Epidermal melanocyte (primary cell): Measurements from ENCODE around the gene SBF1.
"Not testable (repeated sequence)": the region's sequence is repeated elsewhere in the genome, so short reads cannot be mapped to it uniquely, and the experiment has no call there.

Experiments used
- DNase-seq: peaks from one replicate; pipeline ENCODE4 v3.0.0; 2011; ENCODE audit warnings: low spot score; ENCODE audit not compliant: insufficient read length

Gene SBF1

DNA sequence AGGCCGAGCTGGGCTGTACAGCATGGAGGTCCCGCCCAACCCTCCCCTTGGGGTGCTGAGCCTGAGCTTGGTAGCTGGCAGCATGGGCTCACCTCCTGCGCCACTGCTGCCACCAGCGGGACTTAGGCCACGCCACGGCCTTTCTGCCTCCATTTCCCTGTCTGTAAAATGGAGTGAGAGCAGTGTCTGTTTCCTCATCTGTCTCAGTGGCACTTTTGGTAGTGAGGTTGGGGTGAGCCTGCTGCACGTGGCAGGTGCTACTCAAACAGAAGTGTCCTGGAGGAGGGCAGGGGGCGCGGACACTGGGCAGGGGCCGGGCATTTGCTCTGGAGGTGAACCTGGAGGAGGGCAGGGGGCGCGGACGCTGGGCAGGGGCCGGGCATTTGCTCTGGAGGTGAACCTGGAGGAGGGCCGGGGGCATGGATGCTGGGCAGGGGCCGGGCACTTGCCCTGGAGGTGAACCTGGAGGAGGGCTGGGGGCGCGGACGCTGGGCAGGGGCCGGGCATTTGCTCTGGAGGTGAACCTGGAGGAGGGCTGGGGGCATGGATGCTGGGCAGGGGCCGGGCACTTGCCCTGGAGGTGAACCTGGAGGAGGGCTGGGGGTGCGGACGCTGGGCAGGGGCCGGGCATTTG is 41.8 kb downstream of the SBF1 start:
- DNase-seq, result not testable (repeated sequence)

- no peak for DNase-seq
Measured at GRCh38 chr22:50432131-50432876, 42.5 kb downstream of the SBF1 start.

DNA sequence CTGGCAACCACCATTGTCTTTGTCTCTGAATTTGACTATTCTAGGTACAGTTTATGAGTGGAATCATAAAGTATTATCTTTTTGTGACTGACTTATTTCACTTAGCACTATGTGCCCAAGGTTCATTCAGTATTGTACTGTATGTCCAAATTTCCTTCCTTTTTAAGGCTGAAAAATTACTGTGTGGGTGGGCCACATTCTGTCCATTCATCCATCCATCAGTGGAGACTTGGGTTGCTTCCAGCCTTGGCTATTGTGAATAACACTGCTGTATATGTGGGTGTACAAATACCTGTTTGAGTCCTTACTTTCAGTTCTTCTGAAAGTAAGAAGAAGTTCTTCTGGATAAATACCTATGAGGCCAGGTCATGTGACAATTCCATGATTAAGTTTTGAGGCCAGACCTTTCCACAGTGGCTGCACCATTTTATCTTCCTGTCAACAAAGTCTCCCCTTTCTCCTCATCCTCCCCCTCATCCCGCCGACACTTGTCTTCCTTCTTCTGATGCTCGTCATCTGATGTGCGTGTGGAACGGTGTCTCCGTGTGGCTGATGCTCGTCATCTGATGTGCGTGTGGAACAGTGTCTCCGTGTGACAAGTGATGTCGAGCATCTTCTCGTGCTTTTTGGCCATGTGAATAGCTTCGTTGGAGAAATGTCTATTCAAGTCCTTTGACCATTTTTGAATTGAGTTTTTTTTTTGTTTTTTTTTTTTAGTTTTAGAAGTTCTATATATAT is 49.5 kb downstream of the SBF1 start:
- DNase-seq, result no peak

DNA sequence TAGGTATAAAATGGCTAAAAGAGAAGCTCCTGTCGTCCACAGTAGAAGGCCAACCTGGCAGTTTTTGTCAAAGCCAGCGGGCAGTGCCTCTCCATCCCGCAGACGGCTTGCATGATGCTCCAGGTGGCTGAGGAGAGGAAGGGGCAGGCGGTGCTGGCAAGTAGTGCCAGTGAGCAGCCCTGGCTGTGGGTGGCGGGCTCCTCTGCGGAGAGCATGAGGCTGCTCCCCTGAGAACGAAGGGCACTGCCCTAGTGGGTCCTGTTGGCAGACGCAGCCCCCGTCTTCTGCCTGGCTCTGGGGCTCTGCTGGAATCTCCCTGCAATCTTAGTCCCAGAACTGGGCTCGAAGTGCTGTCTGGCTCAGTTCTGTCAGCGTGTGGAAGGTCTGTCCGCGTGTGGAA is 50.9 kb downstream of the SBF1 start:
- no peak for DNase-seq

DNA sequence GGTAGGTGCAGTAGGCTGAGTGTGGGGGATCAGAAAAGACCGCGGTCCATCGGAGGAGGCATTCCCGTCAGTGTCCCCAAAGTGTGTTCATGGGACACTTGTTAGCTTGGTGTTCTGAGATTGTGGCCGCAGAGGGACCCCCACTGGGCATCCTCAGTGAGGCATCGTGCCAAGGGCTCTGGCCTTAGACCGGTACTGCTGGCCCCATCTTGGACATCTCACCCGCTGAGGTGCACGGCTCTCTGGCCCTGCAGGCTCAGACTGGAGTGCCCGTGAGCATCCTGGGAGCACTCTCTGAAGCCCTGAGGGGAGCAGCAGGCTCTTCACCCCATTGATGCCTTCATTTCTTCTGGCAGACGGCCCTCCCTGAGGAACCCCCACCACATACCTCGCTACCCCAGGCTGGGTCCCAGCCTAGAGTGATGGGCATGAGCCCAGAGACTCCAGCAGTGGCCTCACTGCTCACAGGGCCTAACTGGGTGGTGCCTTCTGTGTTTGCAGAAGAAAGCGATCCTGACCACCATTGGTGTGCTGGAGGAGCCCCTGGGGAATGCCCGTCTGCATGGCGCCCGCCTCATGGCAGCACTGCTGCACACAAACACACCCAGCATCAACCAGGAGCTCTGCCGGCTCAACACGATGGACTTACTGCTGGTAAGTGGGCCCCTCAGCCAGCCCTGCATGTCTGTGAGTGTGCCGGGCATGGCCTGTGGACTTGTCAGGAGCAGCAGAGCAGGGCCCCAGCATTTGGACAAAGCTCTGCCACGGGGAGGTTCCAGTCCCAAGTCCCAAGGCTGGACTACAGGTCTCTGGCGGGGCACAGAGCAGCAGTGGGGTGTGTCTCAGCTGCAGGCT is 51.6 kb downstream of the SBF1 start:
- no peak for DNase-seq

DNA sequence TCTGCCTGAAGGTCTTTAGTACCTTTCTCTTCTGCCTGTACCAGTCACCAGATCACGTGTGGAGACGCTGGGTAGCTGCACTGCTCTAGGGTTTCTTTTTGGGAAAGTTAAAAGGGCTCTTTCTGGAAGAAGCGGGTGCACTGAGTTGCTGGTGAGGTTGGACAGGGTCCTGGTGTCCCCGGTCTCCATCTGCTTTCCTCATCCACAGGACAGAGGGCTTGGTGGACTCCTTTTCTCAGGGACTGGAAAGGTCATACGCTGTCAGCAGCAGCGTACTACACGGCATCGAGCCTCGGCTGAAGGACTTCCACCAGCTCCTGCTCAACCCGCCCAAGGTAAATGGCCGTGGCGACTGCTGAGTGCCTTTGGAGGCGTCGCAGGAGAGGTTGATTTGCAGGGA is 52.8 kb downstream of the SBF1 start:
- DNase-seq, result no peak

GRCh38 chr22:50420581-50420980 is 54.3 kb downstream of the SBF1 start:
- no peak for DNase-seq

DNA sequence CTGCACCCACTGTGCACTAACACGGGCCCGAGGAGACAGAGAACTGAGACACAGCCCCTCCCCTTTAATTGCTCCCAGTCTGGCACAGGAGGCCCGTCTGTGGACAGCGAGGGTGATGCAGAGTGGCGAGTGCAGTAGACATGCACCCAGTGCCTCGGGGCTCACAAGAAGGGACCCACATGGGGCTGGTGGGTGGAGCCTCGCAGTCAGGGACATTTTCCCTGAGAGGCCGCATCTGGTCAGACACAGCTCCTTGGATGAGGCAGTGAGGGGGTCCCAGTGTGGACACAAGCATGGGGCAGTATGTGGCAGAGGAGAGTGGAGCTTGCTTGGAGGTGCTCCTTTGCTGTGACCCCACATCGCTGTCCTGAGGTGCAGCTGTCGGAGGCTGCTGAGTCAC is 54.8 kb downstream of the SBF1 start:
- DNase-seq, result no peak

DNA sequence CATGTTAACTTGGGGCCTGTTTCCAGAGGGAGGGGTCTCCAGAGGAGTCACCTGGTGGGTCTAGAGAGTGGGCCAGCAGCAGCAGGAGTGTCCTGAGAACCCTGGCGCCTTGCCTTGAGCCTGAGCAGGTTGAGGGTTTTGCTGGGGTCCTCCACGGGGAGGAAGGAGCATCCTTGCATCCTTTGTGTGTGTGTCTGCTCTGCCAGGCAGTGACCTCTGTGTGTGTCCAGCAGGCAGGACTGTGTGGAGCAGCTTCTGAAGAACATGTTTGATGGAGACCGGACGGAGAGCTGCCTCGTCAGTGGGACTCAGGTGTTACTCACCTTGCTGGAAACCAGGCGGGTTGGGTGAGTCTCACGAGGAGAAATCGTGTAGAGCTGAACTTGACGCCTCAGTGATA is 55.7 kb downstream of the SBF1 start:
- no peak for DNase-seq

- no peak for DNase-seq
Measured at GRCh38 chr22:50418624-50419023, 56.2 kb downstream of the SBF1 start.

DNA sequence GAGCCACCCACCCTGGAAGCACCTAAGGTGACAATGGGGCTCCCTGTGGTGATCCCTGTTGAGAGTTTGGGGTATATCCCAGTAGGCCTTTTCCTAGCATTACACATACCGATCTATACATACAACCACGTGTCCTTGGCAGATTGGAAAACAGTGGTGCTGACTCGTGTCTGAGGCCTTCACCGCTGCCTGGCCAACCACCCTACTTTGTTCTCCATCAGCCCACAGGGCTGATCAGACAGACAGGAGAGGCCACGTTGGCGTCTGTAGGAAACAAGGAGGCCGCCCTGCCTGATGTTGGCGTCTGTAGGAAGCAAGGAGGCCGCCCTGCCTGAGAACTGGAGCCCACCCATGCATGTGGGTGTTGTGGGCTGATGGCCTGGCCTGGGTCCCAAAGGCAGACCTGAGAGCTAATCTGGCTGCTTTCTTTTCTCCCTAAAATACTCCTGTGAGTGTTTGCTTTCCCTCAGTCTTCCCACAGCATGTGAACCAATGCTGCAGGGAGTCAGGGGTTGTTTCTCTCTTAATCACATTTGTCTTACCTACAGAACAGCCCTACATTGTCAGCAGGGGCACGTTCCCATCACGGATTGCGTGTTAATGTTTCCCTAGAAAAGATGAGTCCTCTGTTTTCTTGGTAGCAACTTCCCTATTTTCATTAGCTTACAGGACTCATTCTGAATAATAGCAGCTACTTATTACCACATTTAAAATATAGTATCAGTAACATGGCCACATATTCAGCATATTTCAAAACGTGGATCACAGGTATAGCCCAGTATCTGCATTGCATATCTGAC is 57.2 kb downstream of the SBF1 start:
- no peak for DNase-seq

DNA sequence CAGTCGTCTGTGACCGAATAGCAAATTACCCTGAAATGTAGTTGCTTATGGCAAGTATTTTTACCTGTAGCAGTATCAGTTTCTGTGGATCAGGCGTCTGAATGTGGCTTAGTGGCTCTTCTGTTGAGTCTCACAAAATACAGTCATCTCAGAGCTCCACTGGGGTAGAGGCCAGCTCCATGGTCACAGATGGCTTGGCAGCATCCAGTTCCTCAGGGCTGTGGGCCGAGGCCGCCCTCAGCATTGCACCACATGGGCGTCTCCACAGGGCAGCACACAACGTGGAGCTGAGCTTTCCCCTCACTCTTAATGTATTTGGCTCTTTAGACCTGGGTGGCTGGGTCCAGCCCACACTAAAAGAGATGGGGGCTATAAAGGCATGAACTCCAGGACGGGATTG is 57.8 kb downstream of the SBF1 start:
- DNase-seq, result no peak

GRCh38 chr22:50415426-50415825 is 59.4 kb downstream of the SBF1 start:
- DNase-seq, result no peak

DNA sequence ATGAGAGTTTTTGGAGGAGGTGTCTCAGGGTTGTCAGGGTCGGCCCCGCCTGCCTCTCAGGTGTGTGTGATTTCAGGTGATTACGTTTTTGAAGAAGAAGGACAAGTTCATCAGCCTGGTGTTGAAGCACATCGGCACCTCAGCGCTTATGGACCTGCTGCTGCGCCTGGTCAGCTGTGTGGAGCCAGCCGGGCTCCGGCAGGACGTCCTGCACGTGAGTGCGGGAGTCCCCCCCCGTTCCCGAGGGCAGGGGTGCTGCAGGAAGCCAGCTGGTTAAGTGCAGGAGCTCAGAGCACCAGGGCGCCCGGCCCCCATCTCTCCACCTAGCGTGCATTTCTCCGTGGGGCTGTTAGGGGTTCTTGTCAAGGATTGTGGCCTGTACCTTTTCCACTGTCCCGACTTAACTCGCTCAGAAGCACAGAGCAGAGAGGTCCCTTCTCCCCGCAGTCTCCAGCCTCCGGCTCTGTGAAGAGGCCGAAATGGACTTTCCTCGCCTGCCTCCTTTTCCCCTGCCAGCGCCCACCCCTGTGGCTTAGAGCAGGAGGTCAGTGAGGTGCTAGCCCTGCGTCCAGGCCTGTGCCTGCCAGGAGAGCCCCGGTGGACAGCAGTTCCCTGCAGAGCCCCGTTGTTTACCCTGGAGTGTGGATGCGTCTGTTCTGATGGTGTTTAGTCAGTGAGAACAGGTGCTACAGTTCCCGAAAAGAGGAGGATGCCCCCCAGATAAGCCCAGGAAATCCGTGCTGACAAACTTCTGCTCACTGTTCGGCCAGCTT is 60.2 kb downstream of the SBF1 start:
- DNase-seq, result no peak

- not testable (repeated sequence) for DNase-seq
Measured at GRCh38 chr22:50408954-50409353, 65.9 kb downstream of the SBF1 start.

DNA sequence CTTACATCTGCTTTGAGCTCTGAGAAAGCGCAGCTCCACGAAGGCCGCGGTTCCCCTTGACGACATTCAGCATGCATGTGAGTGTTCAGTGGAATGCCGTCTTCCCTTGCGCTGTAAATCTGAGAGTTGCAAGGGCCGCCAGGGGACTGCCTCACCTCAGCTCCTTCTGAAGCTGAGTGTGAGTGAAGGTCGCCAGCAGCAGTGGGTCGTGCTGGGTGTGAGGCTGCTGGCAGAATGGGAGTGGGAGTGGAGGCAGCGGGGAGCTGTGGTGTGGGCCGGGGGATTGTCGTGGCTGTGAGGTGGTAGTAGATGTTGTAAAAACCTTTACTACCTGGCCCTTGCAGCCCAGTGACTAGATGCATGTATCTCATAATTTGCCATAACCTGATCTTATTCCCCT is 66.5 kb downstream of the SBF1 start:
- DNase-seq, result no peak

DNA sequence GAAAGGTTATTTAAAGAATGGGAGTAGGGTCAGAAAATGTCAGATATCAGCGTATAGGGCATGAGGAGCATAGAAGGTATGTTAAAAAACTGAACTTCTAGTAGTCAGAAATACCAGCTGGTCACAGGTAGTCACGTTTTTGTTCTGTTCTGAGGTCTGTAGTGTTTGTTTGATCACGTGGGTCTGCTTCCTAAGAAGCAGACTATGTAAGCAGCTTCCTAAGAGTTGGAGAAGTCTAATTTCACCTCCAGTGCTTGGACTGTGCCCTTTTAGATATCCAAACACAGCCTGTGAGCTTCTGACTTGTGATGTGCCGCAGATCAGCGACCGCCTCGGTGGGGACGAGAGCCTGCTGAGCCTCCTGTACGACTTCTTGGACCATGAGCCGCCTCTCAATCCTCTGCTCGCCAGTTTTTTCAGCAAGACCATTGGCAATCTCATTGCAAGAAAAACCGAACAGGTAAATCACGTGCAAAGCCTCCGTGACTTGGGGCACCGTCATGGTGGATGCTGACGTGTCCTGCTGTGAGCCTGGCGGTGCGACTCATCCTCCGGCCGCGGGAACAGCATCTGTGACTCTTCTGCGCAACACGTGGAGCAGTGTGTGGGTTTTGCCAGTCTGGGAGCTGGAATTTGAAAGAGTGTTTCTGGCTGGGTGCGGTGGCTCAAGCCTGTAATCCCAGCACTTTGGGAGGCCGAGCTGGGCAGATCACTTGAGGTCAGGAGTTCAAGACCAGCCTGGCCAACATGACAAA is 68.2 kb downstream of the SBF1 start:
- no peak for DNase-seq

GRCh38 chr22:50403701-50404101 is 71.1 kb downstream of the SBF1 start:
- no peak for DNase-seq

GRCh38 chr22:50401907-50402306 is 72.9 kb downstream of the SBF1 start:
- DNase-seq, result no peak
